Neural cell (in vitro differentiated cells): Measurements from ENCODE around the gene CIZ1. TPM values are rescaled to one million over a fixed set of nuclear protein-coding genes. Genes with fewer than 3 reads are reported as not detected.
A peak's percentile ranks its signal among the peaks of the same experiment; 100 is the strongest.
"Not testable (repeated sequence)": the region's sequence is repeated elsewhere in the genome, so short reads cannot be mapped to it uniquely, and the experiment has no call there.

Source experiments
- H2AFZ ChIP-seq: fragments of 200-600, 300-800 bp; sonication (generic), shearing (Covaris generic); 2 replicates; pipeline ENCODE4 v1.6.0; 2014; ENCODE audit warnings: low read depth, mild to moderate bottlenecking, antibody characterized with exemption, low read length, moderate library complexity
- H3F3A ChIP-seq: fragments of 200-600 bp; shearing (Covaris generic); 2 replicates; pipeline ENCODE4 v1.6.1; 2016; ENCODE audit warnings: mild to moderate bottlenecking, moderate library complexity, mixed read lengths, antibody characterized with exemption, low read length; ENCODE audit not compliant: insufficient read depth, poor library complexity, severe bottlenecking
- H3K27ac ChIP-seq: fragments of 200-600, 300-800 bp; sonication (generic), shearing (Covaris generic); 2 replicates; pipeline ENCODE4 v1.5.1; 2014; ENCODE audit warnings: mild to moderate bottlenecking, low read length, moderate library complexity
- H3K27me3 ChIP-seq: fragments of 300-800, 200-600 bp; sonication (generic), shearing (Covaris generic); 2 replicates; pipeline ENCODE4 v1.6.0; 2014; ENCODE audit warnings: mild to moderate bottlenecking, low read depth, low read length, moderate library complexity; ENCODE audit not compliant: insufficient read depth
- H3K36me3 ChIP-seq: fragments of 300-800, 200-600 bp; sonication (generic), shearing (Covaris generic); 2 replicates; pipeline ENCODE4 v1.5.1; 2014; ENCODE audit warnings: mild to moderate bottlenecking, antibody characterized with exemption, low read length, moderate library complexity; ENCODE audit not compliant: insufficient read depth
- H3K4me2 ChIP-seq: fragments of 300-800, 200-600 bp; sonication (generic), shearing (Covaris generic); 2 replicates; pipeline ENCODE4 v1.6.0; 2014; ENCODE audit warnings: mild to moderate bottlenecking, low read length
- H3K4me3 ChIP-seq: fragments of 300-800, 200-600 bp; sonication (generic), shearing (Covaris generic); 2 replicates; pipeline ENCODE4 v1.5.1; 2014; ENCODE audit warnings: mild to moderate bottlenecking, low read length, moderate library complexity
- H3K79me2 ChIP-seq: fragments of 200-600 bp; shearing (Covaris generic); replicated peaks from 2 replicates; pipeline ENCODE4 v1.6.0; 2014; ENCODE audit warnings: mild to moderate bottlenecking, low read length, moderate library complexity; ENCODE audit not compliant: insufficient read depth
- H3K9ac ChIP-seq: fragments of 300-800, 200-600 bp; sonication (generic), shearing (Covaris generic); 2 replicates; pipeline ENCODE4 v1.6.1; 2016; ENCODE audit warnings: mild to moderate bottlenecking, low read length, mixed read lengths
- H3K9me2 ChIP-seq: fragments of 200-600 bp; shearing (Covaris generic); 2 replicates; pipeline ENCODE4 v1.6.1; 2016; ENCODE audit warnings: mild to moderate bottlenecking, low read length, mixed read lengths; ENCODE audit not compliant: insufficient read depth
- H3K9me3 ChIP-seq: fragments of 200-600, 300-800 bp; sonication (generic), shearing (Covaris generic); 2 replicates; pipeline ENCODE4 v1.6.1; 2016; ENCODE audit warnings: mild to moderate bottlenecking, mixed run types, low read length, moderate library complexity, mixed read lengths
- H4K20me1 ChIP-seq: fragments of 200-600 bp; shearing (Covaris generic); 2 replicates; pipeline ENCODE4 v1.6.1; 2016; ENCODE audit warnings: mild to moderate bottlenecking, mixed run types; ENCODE audit not compliant: insufficient read depth
- CTCF ChIP-seq: fragments of 450-650 bp; IDR thresholded peaks from 2 replicates; pipeline ENCODE4 v1.5.1; 2014; ENCODE audit warnings: antibody characterized with exemption, mild to moderate bottlenecking, moderate library complexity; ENCODE audit not compliant: poor library complexity, severe bottlenecking
- EP300 ChIP-seq: fragments of 450-650 bp; conservative IDR thresholded peaks from 2 replicates; pipeline ENCODE4 v1.6.1; 2014; ENCODE audit warnings: antibody characterized with exemption, mild to moderate bottlenecking, moderate library complexity; ENCODE audit not compliant: poor library complexity, severe bottlenecking
- EZH2 ChIP-seq: fragments of 200-600, 300-800 bp; shearing (Covaris generic), sonication (generic); IDR thresholded peaks from 2 replicates; pipeline ENCODE4 v1.6.1; 2014; ENCODE audit warnings: antibody characterized with exemption, low read length, borderline replicate concordance, mild to moderate bottlenecking; ENCODE audit not compliant: insufficient read depth, poor library complexity, severe bottlenecking
- MXI1 ChIP-seq: fragments of 450-650 bp; conservative IDR thresholded peaks from 2 replicates; pipeline ENCODE4 v1.6.1; 2014; ENCODE audit warnings: antibody characterized with exemption, mild to moderate bottlenecking; ENCODE audit not compliant: poor library complexity, severe bottlenecking
- POLR2AphosphoS5 ChIP-seq: IDR thresholded peaks from 2 replicates; pipeline ENCODE4 v1.6.1; 2012
- RAD21 ChIP-seq: fragments of 450-650 bp; conservative IDR thresholded peaks from 2 replicates; pipeline ENCODE4 v1.6.1; 2014; ENCODE audit warnings: antibody characterized with exemption, mild to moderate bottlenecking, moderate library complexity
- REST ChIP-seq: IDR thresholded peaks from 2 replicates; pipeline ENCODE4 v1.6.1; 2012; ENCODE audit warnings: borderline replicate concordance
- SMC3 ChIP-seq: fragments of 450-650 bp; conservative IDR thresholded peaks from 2 replicates; pipeline ENCODE4 v1.6.1; 2014; ENCODE audit warnings: antibody characterized with exemption, mild to moderate bottlenecking, moderate library complexity; ENCODE audit not compliant: poor library complexity
- TAF1 ChIP-seq: IDR thresholded peaks from 2 replicates; pipeline ENCODE4 v1.6.1; 2012; ENCODE audit warnings: low read depth
- polyA plus RNA-seq: library from polyadenylated mRNA; depleted of rRNA; stranded (reverse); fragments of >200 nt; gene quantifications from 2 replicates; pipeline ENCODE4 v1.2.3, GENCODE V29; 2014

CIZ1 gene
- polyA plus RNA-seq, 1 donor from 2014 or later, result 25.6 TPM

- Histone ChIP-seq H3F3A (no peaks in the 10 kb centered on the region), H3K4me3 (no peak overlapping the region), H3K79me2 (no peaks in the 10 kb centered on the region), H3K9me3 (peaks cover 5% of the 10 kb centered on the region), H4K20me1 (no peaks in the 10 kb centered on the region), H3K4me2 (no peak overlapping the region), H3K27ac (no peak overlapping the region), H2AFZ (no peak overlapping the region), H3K9me2 (no peaks in the 10 kb centered on the region), H3K9ac (no peak overlapping the region), H3K36me3 (peaks cover 19% of the 10 kb centered on the region), H3K27me3 (no peaks in the 10 kb centered on the region)
- no peak for TF ChIP-seq EP300
- no peak for TF ChIP-seq SMC3
- no peak for TF ChIP-seq MXI1
- TF ChIP-seq RAD21, result no peak
- no peak for TF ChIP-seq TAF1
- TF ChIP-seq REST, result no peak
- no peak for TF ChIP-seq POLR2AphosphoS5
- no peak for TF ChIP-seq CTCF
- TF ChIP-seq EZH2, result no peak
Measured at GRCh38 chr9:128182893-128183588, 8.3 kb downstream of the CIZ1 start.

GRCh38 chr9:128181480-128181879, 9.9 kb downstream of the CIZ1 start:
- not testable (repeated sequence) for H3K9ac ChIP-seq, H3K27me3 ChIP-seq, H3K4me3 ChIP-seq, H3K79me2 ChIP-seq, H4K20me1 ChIP-seq, H3F3A ChIP-seq, H3K9me3 ChIP-seq, H3K9me2 ChIP-seq, H3K27ac ChIP-seq, H3K4me2 ChIP-seq, H2AFZ ChIP-seq
- peak; percentile 33 for TF ChIP-seq CTCF
- H3K36me3 ChIP-seq, result peaks cover 19% of the 10 kb centered on the region
